GM21526 (cell line): ENCODE measurements around the gene KRT7.
"Not testable (repeated sequence)": the region's sequence is repeated elsewhere in the genome, so short reads cannot be mapped to it uniquely, and the experiment has no call there.

Experiments
- ATAC-seq: cut with Tn5 transposase; IDR thresholded peaks from one replicate; pipeline ENCODE4 v1.9.1; 2021; ENCODE audit warnings: moderate library complexity; ENCODE audit not compliant: unreplicated experiment, low FRiP score

The KRT7 gene

GRCh38 chr12:52274521-52275120 is 41.6 kb downstream of the KRT7 start, which contains the start of gene KRT86:
KRT86 (plus strand) TSS chr12:52274645; CDS start chr12:52301917, 27,272 bp downstream.
- no peak for ATAC-seq

DNA sequence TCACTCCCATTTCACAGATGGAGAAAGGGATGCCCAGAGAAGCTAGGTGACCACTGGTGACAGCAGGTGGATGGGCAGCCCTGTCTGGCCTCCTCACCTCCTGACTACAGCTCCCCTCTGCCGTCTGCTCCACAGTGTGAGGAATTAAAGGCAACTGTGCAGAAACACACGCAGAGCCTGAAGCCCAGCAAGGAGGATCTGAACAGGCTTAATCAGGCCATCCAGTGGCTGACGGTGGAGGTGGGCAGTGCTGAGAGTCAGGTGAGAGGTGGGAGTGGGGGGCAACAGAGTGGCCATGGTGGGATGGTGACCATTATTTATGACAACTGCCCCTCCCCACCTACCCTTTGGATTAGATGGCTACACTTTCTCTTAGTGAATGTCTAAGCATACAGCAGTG is 42.6 kb downstream of the KRT7 start:
- no peak for ATAC-seq

DNA sequence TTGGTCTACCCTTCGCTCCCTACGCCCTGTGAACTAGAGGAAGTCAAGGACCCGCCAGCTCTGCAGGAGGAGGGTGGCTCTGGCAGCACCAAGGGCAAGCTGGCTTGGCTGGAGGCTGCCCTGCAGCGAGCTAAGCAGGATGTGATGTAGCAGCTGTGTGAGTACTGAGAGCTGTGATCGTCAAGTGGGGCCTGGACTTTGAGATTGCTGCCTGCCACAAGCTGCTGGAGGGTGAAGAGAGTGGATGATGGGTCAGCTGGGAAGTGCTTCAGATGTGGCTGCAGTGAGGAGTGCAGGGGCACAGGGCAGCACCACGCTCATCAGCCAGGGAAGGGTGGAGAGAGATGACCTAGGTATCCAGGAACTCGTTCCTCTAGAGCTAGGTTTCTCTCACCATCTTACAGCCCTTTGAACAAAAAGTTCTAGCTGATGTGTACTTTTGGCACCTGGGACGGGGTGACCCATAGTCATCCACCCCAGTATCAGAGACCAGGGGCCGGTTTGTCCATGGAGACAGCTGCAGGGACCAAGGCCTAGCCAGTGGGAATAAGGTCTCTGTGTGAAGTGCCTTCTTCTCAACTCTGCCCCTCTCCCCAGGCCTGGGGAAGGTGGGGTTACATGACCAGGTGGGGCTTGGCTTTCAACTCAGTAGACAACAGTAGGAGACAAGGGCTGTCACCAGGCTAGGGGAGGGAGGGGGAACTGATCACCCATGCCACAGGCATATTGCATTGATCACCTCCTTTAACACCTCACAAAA is 44.6 kb downstream of the KRT7 start:
- ATAC-seq, result no peak

GRCh38 chr12:52278575-52279421 is 45.8 kb downstream of the KRT7 start:
- ATAC-seq, result no peak

DNA sequence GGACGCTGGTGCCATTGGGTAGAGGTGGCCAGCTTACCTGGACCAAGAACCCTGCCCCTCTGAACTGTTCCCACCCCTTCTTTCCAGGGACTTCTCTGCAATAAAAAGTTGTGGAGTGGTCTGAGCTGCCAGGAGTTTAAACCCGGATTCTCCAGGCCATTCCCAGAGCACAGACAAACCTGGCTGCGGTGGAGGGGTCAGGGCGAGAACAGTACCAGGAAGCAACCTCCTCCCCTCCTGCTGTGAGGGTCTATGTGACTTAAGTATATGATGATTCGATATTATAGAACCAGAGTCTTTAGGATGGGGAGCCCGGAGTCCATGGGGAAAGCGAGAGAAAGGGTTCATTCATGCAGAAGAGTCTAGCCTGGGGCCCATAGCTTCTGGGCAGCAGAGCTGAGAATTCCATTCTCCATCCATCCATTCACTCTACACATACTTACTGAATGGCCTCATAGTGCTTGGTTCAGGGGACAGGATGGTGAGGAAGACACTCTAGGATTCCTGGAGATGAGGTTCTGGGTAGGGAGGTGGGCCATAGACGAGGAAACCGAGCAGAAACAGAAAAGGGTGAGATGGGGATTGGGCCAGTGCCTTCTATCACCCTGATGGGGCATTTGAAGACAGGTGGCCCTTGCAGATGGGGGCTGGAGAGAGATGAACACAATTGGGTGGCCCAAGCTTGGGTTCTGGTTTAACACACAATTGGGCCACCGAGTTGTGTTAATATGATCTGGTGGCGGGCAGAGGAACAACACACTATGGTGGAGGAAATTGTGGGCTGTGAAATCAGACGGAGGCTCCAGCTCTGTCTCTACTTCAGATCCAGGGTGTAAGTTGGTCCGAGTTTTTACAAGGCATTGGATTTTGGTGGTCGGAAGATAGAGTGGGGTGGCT is 46.6 kb downstream of the KRT7 start:
- no peak for ATAC-seq

- ATAC-seq, result no peak
These were observed 47.3 kb downstream of the KRT7 start for GRCh38 chr12:52280319-52280795.

DNA sequence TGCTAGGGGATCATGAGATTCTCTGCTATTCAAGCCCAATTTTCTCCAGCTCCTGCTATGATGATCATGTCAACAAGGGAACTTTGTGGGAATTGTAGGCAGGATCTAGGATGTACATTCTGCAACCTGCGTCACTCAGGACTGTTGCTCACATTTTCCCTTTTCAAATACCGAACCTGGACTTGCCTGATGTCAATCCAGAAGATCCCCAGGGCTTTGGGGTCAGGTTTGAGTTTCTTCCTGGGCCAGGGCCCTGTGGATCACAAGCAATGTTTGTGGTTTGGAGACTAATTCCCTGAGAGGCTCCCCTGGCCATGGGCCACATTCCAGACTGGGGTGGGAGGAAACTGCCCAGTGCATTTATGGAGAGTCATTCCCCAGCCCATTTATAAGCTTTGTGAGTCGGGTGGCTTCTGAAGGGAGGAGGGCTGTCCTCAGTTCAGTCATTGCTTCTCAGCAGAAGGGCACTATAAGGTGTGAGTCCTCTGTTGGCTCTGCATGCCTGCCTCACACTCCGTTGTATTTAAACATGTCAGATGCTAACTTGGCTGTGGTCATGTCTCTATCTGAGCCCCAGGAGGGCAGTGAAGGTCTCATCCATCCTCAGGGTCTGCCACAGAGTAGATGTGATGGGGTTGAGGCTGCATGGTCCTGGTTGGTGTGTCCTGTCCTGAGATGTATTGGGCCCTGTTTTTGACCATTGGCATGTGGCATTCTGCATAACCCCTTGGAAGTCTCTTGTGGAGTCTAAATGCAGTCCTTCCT is 47.9 kb downstream of the KRT7 start:
- no peak for ATAC-seq

DNA sequence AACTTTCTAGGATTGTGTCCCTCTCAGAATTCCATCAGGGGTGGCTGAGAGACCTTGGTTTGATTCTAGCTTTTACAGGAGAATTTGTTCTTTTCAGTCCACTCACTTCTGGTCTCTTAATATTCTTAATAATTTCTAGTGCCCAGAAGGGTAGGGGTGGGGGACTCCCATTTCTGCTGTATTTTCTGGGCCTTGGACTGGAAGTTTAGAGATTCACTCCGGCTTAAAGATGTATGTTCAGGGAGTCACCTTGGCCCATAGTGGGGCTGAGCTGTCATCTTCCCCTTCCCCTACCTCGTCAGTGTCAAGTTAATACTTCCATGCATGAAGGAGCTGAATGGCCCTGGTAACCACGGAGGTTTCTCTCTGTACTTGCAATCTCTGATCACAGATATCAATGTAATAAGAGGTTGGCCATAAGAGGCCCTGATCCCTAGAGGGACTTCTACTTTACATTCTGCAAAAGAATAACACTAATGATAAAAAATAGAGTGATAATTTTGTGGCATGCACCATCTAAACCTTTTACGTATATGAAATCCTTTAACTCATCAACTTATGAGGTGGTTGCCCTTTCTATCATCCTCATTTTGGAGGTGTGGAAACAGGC is 51.6 kb downstream of the KRT7 start:
- no peak for ATAC-seq

GRCh38 chr12:52285172-52285745 is 52.2 kb downstream of the KRT7 start:
- no peak for ATAC-seq

DNA sequence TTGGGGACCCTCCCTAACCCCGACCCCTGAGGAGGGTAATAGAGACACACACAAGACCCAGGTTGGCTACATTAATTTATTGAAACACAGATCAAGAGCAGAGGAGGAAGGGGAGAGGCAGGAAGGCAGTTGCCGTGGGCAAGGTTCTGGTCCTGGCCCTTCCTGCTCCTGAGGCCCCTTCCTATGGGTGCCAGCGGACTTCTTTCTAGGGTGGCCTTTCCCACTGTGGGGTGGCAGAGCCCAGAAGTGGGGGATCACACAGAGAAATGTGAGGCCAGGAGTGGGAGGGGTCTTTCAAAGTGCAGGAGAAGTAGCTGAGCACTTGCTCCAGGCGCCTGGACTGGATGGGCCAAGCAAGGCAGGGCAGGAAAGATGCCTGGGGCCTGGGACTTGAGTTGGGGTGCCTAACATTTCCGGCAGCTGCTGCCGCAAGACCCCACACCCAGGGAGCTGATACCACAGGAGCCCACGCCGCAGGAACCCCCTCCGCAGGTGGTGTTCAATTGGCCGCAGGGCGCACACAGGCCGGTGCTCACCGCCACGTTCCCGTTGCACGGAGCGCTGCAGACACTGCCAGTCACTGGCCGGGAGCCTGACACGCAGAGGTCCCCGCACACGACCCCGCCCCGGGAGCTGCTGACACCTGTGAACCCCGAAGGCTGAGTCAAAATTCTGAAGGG is 52.9 kb downstream of the KRT7 start:
- ATAC-seq, result no peak

DNA sequence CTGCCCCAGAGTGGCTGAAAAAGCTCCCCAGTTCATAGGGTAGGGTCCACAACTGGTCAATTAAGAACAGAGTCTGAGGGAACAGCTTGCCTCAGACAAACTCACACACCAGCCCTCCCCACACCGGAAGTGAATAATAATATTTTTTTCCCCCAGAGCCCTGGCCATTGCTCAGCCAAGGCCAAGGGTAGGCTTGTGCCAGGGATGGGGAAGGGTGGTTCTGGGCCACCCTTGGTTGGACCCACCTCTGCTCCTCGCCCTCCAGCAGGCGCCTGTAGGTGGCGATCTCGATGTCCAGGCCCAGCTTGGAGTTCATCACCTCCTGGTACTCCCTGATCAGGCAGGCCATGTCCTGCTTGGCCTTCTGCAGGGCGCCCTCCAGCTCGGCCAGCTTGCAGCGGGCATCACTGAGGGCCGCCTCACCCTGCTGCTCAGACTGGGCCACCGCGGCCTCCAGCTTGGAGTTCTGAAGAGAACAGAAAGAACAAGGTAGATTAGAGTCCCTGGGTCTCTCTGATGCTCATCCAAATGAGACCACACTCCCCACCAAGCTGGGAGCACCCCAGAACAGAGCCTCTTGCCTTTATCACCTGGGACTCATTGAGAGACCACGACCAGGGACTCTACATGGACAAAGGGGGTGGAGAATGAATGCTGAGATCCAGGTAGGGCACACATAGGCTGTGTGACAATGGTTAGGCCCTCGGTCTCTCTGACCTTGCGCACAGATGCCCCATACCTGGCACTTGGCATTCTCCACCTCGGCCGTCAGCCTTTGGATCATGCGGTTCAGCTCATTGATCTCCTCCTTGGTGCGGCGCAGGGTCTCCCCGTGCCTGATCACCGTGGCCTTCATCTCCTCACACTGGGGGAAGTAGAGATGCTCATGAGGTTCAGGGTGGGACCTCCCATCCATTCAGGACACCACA is 54.1 kb downstream of the KRT7 start:
- ATAC-seq, result not testable (repeated sequence)

DNA sequence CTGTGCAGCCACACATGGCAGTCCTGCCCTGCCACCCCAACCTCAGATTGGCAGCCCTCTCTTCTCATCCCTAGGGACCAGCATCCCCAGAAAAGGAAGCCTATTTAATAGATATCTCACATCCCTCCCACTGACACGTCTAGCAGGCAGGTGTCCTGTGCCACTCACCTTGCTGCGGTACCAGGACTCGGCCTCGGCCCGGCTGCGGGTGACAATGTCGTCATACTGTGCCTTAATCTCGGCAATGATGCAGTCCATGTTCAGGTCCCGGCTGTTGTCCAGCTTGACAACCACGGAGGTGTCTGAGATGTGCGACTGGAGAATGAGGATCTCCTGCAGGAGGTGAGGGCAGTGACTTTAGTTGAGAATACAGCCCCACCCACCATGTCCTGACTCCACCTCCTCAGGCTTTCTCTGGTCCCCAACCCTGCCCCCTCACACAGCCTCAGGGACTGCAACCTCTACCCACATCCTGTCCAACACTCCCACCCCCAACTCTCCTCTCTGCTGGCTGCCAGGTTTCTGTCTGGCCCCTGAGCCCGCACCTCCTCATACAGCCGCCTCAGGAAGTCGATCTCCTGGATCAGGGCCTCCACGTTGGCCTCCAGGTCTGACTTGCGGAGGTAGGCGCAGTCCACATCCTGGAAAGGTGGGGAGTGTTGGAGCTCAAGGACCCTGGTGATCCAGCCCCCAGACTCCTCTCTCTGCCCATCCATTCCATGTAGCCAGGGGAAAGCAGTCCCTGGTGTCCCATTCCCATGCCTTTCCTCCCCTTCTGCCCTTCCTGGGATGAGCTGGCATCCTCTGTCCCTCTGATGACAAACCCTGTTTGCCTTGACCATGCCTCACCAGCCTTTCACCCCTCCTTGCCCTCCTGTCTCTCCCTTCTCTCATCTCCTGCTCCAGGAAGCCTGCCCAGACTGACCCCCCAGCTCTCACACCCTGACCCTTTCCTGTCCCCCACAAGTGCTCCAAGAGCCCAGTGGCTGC is 55.1 kb downstream of the KRT7 start:
- ATAC-seq, result not testable (repeated sequence)

- not testable (repeated sequence) for ATAC-seq
These were observed 57.6 kb downstream of the KRT7 start for GRCh38 chr12:52290483-52291134.

- ATAC-seq, result no peak
These were observed 58.4 kb downstream of the KRT7 start, which contains the start of gene KRT81 for GRCh38 chr12:52291267-52291935. KRT81 (minus strand) TSS chr12:52291534; CDS start chr12:52291465, 69 bp downstream.

GRCh38 chr12:52293926-52294325 is 60.9 kb downstream of the KRT7 start:
- no peak for ATAC-seq
